GM12864 (cell line): ENCODE results near the gene MIER2.

Source experiments
- DNase-seq: peaks from one replicate; pipeline ENCODE4 v3.0.0-alpha.2; 2011; ENCODE audit warnings: low read depth
- H3K4me3 ChIP-seq: 2 replicates; pipeline ENCODE4 v1.5.1; 2011; ENCODE audit warnings: mild to moderate bottlenecking, low read depth, low read length, control low read depth
- TF ChIP-seq, protein P1 (sequence below): IDR thresholded peaks from 2 replicates; pipeline ENCODE4 v1.5.1; 2011; ENCODE audit warnings: low read depth, mild to moderate bottlenecking, moderate library complexity, low read length, control low read depth, inconsistent platforms; ENCODE audit errors: missing control alignments

Gene MIER2

DNA sequence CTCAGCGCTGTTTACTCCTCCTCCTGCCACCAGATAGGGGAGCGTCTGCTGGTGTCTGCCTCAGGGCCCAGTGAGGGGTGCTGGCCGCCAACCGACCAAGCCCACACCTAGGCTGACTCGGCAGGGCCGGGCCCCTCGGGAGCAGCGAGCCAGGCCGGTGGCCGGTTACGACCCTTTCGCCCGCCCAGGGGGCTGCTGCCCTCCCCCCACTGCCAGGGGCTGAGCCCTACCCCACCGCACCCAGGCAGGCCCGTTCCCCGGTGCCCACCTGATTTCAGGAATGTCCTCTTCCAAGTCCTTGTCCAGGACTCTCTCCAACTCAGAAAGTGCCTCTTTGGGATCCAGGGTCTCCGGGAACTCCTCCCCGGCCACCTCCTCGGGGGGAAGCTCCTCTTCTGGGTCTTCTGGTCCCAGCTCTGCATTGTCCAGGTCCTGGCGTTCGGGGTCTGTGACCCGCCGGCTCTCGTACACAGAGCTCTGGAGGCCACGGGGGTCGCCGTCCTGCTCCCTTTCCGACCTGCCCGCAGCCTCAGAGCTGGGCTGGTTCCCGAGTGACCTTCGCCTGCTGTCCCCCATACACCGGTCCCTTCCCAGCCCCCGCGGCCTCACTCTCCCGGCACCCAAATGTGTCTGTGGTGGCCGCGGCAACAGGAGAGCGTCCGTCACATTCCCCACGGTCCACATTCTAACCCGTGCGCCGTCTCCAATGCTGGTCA is 31.0 kb upstream of the MIER2 start:
- H3K4me3 ChIP-seq, result no peak overlapping the region
- TF ChIP-seq, protein P1, sequence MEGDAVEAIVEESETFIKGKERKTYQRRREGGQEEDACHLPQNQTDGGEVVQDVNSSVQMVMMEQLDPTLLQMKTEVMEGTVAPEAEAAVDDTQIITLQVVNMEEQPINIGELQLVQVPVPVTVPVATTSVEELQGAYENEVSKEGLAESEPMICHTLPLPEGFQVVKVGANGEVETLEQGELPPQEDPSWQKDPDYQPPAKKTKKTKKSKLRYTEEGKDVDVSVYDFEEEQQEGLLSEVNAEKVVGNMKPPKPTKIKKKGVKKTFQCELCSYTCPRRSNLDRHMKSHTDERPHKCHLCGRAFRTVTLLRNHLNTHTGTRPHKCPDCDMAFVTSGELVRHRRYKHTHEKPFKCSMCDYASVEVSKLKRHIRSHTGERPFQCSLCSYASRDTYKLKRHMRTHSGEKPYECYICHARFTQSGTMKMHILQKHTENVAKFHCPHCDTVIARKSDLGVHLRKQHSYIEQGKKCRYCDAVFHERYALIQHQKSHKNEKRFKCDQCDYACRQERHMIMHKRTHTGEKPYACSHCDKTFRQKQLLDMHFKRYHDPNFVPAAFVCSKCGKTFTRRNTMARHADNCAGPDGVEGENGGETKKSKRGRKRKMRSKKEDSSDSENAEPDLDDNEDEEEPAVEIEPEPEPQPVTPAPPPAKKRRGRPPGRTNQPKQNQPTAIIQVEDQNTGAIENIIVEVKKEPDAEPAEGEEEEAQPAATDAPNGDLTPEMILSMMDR, result no peak
- DNase-seq, result no peak

DNA sequence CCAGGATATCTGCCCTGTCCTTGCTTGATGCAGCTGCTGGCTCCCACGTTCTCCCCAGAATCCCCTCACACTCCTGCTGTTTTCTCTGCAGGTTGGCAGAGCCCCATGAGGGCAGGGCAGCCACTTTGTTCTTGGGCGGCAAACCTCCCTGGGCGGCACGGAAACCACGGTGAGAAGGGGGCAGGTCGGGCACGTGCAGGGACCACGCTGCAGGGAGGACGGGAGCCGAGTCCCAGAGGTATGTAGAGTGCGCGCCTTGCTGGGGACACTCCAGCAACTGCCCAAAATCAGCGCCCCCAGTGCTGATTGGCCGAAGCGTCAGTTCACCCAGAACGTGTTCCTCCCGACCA is 30.3 kb upstream of the MIER2 start:
- TF ChIP-seq, protein P1, result no peak
- no peak overlapping the region for H3K4me3 ChIP-seq
- DNase-seq, result no peak

DNA sequence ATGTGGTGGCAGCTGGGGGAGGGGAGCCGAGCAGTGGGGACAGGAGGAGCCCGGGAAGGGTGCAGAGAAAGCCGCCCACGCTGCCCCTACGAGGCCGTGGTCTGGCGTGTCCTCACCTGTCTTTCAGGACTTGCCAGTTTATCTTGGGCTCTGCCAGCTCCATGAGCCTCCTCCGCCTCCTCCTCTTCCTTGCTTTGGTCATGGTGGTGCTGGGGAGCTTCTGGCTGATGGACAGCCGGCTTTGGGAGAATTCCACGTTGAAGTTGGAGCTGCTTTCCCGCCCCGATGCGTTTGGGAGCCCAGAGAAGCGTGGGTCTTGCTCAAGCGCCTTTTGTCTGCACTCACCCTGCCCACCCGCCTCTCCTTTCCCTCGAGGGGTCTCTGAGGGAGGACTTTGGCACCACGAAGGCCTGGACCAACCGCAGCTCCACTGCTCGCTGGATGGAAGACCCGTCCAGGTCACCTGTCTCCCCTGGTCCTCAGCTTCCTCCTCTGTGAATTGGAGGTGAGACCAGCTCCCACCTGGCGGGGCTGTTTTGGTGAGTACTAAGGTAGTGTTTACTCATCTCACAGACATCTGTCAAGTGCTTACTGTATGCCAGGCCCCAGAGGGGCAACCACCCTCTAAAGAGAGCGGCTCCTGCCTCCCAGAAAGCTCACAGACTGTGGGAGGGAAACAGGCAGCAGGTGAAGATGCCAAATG is 29.7 kb upstream of the MIER2 start:
- no peak for DNase-seq
- TF ChIP-seq, protein P1, result no peak
- H3K4me3 ChIP-seq, result no peak overlapping the region

DNA sequence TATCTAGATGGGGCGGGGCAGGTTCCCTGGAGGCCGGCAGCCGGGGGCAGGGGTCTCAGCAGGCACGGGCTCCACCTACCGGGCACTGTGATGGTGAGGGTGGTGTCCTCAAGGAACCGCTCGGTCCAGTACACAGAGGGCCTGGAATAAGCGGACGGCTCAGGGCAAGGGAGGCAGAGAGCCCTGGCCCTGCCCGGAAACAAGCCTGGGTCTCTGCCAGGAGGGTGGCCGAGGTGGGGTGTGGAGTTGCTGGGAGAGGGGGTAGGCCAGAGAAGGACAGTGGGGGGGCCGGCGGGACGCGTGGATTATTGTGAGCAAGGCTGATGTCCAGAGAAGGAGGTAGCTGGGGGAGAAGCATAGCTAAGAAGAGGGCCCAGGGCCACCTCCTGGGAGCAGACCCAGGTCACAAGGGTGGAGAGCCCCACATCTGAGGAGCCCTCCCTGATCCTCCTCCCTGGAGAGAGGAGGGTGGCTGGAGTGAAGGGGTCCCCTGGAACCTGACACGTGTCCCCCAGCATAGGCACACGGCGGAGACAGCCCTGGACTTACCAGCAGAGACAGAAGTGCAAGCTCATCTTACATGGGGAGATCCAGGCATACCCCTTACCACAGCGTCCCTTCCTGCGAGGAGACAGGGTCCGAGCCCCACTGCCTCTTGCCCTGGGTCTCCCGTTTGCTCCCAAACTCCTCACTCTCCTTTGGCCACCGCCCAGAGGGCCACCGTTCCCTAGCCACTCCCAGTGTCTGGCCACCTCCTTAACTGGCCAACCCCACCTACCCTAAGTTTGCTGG is 29.0 kb upstream of the MIER2 start:
- TF ChIP-seq, protein P1, result no peak
- no peak for DNase-seq
- no peak overlapping the region for H3K4me3 ChIP-seq

DNA sequence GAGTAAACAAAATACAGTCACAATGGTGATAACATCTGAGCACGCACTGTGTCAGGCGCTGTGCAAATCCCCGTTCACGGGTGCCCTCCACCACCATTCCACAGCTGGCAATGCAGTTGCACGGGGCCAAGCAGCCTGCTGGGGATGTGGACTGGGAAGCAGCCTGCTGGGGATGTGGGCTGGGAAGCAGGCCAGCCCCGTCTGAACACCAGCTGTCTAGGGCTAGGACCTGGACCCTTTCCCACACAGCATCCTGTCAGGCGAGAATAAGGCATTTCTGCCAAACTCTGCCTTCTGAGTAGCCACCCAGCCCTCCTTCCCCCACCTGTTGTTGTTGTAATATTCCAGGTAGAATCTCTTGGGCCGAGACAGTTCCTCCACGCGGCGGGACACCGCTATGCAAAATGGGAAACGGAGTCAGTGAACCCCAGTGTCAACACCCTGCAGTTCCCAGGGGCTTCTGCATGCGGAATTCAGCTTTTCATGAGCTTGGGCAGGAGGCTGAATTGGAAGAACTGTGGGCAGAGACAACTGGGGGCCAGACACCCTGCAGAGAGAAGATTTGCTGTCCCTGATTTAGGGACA is 27.8 kb upstream of the MIER2 start:
- H3K4me3 ChIP-seq, result no peak overlapping the region
- DNase-seq, result no peak
- TF ChIP-seq, protein P1, result no peak

DNA sequence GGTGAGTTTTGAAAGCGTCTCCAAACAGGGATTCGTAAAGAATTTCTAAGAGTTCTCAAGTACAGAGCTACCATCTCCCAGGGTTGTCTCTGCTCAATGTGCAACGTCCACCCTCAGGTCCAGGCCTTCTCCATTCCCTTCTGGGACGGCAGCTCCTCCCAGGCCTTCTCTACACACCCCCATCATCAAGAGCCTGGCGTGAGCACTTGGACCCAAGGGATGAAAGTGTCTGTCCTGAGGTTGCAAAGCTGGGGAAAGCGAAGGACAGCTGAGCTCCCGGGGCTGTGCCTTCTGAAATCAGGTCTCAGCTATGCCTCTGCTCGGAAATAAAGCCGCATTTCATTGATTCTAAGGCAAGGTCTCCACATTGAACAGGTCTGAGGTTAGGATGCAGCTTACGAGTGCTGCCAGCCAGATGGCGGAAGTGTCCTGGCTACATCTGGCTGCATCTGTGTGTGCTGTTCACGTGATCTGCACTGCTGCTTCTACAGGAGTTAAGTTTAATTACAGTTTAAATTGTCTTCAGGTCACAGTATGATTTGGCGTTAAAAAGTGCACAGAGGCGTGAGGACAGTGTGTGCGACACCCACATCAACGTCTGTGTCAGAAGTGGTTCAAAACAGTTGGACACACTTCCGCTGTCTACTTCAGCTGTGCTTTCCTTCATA is 27.0 kb upstream of the MIER2 start:
- DNase-seq, result no peak
- no peak overlapping the region for H3K4me3 ChIP-seq
- TF ChIP-seq, protein P1, result no peak
